Vagina (tissue), 2 donors: ENCODE data around the gene AP4S1.

Source experiments
- CTCF ChIP-seq, 3 experiments: fragments of 450-650 bp in 2 of 3; fragments of 200-600 bp in 1 of 3; sonication (generic) in 1 of 3; IDR thresholded peaks; one replicate each; pipeline ENCODE4 v1.5.1; 2017 to 2019; ENCODE audit warnings: antibody characterized with exemption in 3 of 3, mild to moderate bottlenecking in 2 of 3, moderate library complexity in 2 of 3
- POLR2A ChIP-seq, 2 donors: fragments of 450-650 bp; IDR thresholded peaks; one replicate each; pipeline ENCODE4 v1.6.1; 2017; ENCODE audit warnings: antibody characterized with exemption in 2 of 2, mild to moderate bottlenecking in 2 of 2, moderate library complexity in 2 of 2

- TF ChIP-seq CTCF (IDR thresholded peaks at IDR 0.05) (no peak), POLR2A (IDR thresholded peaks at IDR 0.05) (no peak)
Observed at GRCh38 chr14:31084385-31084784, 58.9 kb downstream of the AP4S1 start.
